HCT116 (cell line): ENCODE data around the gene FSTL4. TPM values are rescaled to one million over a fixed set of nuclear protein-coding genes. Genes with fewer than 3 reads are reported as not detected.

Source experiments
- ATAC-seq: fragments of 200-7000 bp; cut with Tn5 transposase; 2 replicates; pipeline ENCODE4 v1.9.1; 2020; ENCODE audit warnings: mild to moderate bottlenecking, moderate library complexity
- BruUV-seq: library from RNA; stranded (reverse); fragments of 400-500 nt; replicated peaks from 2 replicates; lab custom pipeline; 2021; lab: Mats Ljungman, UMichigan
- CTCF ChIA-PET: fragments of 300-600 bp; sonication (Branson Sonifier 250); formaldehyde crosslinking; loops from one replicate; lab custom pipeline; 2021; ENCODE audit warnings: antibody characterized with exemption; lab: Charles Lee
- POLR2A ChIA-PET: fragments of 300-600, 350-600 bp; sonication (Branson Sonifier 250); formaldehyde crosslinking; loops from one replicate; lab custom pipeline; 2021; ENCODE audit warnings: antibody characterized with exemption; lab: Charles Lee
- RAD21 ChIA-PET, 2 experiments: fragments of 300-600 bp; sonication (Branson Sonifier 250); formaldehyde crosslinking; loops; one replicate each; lab custom pipeline; 2023; ENCODE audit warnings: low total read pairs in 2 of 2; ENCODE audit not compliant: uncharacterized antibody in 2 of 2, unreplicated experiment in 2 of 2, low non-redundant PET in 1 of 2; lab: Charles Lee
- DNase-seq: peaks from one replicate; pipeline ENCODE4 v3.0.0-alpha.2; 2010; ENCODE audit warnings: low read depth, low spot score
- H2AFZ ChIP-seq: fragments of 200-600 bp; shearing (Covaris generic), sonication (generic); 2 replicates; pipeline ENCODE4 v1.6.1; 2017; ENCODE audit warnings: low read depth, mixed run types, mixed read lengths, antibody characterized with exemption, low read length; ENCODE audit not compliant: poor library complexity, severe bottlenecking
- H3K27ac ChIP-seq: 2 replicates; pipeline ENCODE4 v1.5.1; 2012; ENCODE audit warnings: low read depth, low read length
- H3K27me3 ChIP-seq: fragments of 200-600 bp; sonication (generic); 2 replicates; pipeline ENCODE4 v1.6.1; 2016; ENCODE audit warnings: mixed run types, low read length, mixed read lengths; ENCODE audit not compliant: insufficient read depth
- H3K36me3 ChIP-seq, 2 experiments: fragments of 200-500 bp in 1 of 2; fragments of 200-600 bp in 1 of 2; sonication (Bioruptor generic) in 1 of 2; sonication (generic) in 1 of 2; 2 replicates each; pipeline versions ENCODE4 v1.5.1 to v1.6.1; 2014 to 2016; ENCODE audit warnings: low read length in 2 of 2, inconsistent platforms in 1 of 2, mixed read lengths in 1 of 2, mixed run types in 1 of 2; ENCODE audit not compliant: insufficient read depth in 2 of 2, control insufficient read depth in 1 of 2
- H3K4me1 ChIP-seq, 2 experiments: fragments of 200-600 bp in 1 of 2; sonication (generic) in 1 of 2; 2 replicates each; pipeline versions ENCODE4 v1.5.1 to v1.6.1; 2012 to 2017; ENCODE audit warnings: low read length in 2 of 2, inconsistent platforms in 1 of 2, mild to moderate bottlenecking in 1 of 2, mixed read lengths in 1 of 2, mixed run types in 1 of 2, moderate library complexity in 1 of 2; ENCODE audit not compliant: insufficient read depth in 2 of 2, control insufficient read depth in 1 of 2
- H3K4me2 ChIP-seq: fragments of 200-600 bp; sonication (generic); 2 replicates; pipeline ENCODE4 v1.6.1; 2017; ENCODE audit warnings: mixed run types, low read length, mixed read lengths
- H3K4me3 ChIP-seq, 2 experiments: fragments of 200-600 bp in 1 of 2; sonication (generic) in 1 of 2; replicated peaks in 1 of 2; 2 replicates each; pipeline ENCODE4 v1.5.1; 2011 to 2016; ENCODE audit warnings: low read length in 2 of 2, control low read depth in 1 of 2, low read depth in 1 of 2, mild to moderate bottlenecking in 1 of 2, mixed read lengths in 1 of 2, mixed run types in 1 of 2
- H3K79me2 ChIP-seq: fragments of 200-600 bp; sonication (generic); 2 replicates; pipeline ENCODE4 v1.6.1; 2017; ENCODE audit warnings: mild to moderate bottlenecking, mixed run types, low read length, moderate library complexity, mixed read lengths; ENCODE audit not compliant: insufficient read depth
- H3K9ac ChIP-seq: fragments of 200-600 bp; sonication (generic); 2 replicates; pipeline ENCODE4 v1.6.1; 2016; ENCODE audit warnings: low read length, mixed read lengths
- H3K9me2 ChIP-seq: fragments of 200-600 bp; sonication (generic), shearing (Covaris generic); 2 replicates; pipeline ENCODE4 v1.6.1; 2017; ENCODE audit warnings: mixed run types, mild to moderate bottlenecking, moderate library complexity; ENCODE audit not compliant: insufficient read depth
- H3K9me3 ChIP-seq, 2 experiments: fragments of 200-500 bp in 1 of 2; fragments of 200-600 bp in 1 of 2; sonication (Bioruptor generic) in 1 of 2; sonication (generic) in 1 of 2; 2 replicates each; pipeline ENCODE4 v1.6.1; 2014 to 2017; ENCODE audit warnings: low read length in 2 of 2, mixed read lengths in 2 of 2, inconsistent platforms in 1 of 2, low read depth in 1 of 2, mild to moderate bottlenecking in 1 of 2, mixed run types in 1 of 2, moderate library complexity in 1 of 2; ENCODE audit not compliant: control insufficient read depth in 1 of 2, insufficient read depth in 1 of 2
- H4K20me1 ChIP-seq: fragments of 200-600 bp; sonication (generic), shearing (Covaris generic); 2 replicates; pipeline ENCODE4 v1.6.1; 2017; ENCODE audit warnings: mixed run types, mild to moderate bottlenecking, moderate library complexity; ENCODE audit not compliant: insufficient read depth
- ATF3 ChIP-seq: IDR thresholded peaks from 2 replicates; pipeline ENCODE4 v1.6.1; 2012
- CBX3 ChIP-seq: IDR thresholded peaks from 2 replicates; pipeline ENCODE4 v1.6.1; 2012; ENCODE audit warnings: low read depth
- CEBPB ChIP-seq: IDR thresholded peaks from 2 replicates; pipeline ENCODE4 v1.6.1; 2012; ENCODE audit warnings: low read depth
- CTCF ChIP-seq, 3 experiments: fragments of 200-600 bp in 1 of 3; sonication (generic) in 1 of 3; IDR thresholded peaks in 2 of 3; conservative IDR thresholded peaks in 1 of 3; 2 replicates each; pipeline ENCODE4 v1.5.1; 2012 to 2017; ENCODE audit warnings: low read depth in 2 of 3, low read length in 2 of 3, antibody characterized with exemption in 1 of 3, borderline replicate concordance in 1 of 3, control low read depth in 1 of 3, mild to moderate bottlenecking in 1 of 3, mixed read lengths in 1 of 3, mixed run types in 1 of 3, moderate library complexity in 1 of 3; ENCODE audit not compliant: insufficient read depth in 1 of 3
- ELF1 ChIP-seq: IDR thresholded peaks from 2 replicates; pipeline ENCODE4 v1.6.1; 2012; ENCODE audit warnings: low read depth, borderline replicate concordance
- EZH2 ChIP-seq: fragments of 200-600 bp; sonication (generic); IDR thresholded peaks from 2 replicates; pipeline ENCODE4 v1.6.1; 2017; ENCODE audit warnings: antibody characterized with exemption, mixed run types
- FOSL1 ChIP-seq: IDR thresholded peaks from 2 replicates; pipeline ENCODE4 v1.6.1; 2012; ENCODE audit warnings: low read depth
- POLR2A ChIP-seq: IDR thresholded peaks from 2 replicates; pipeline ENCODE4 v1.7.0; 2011; ENCODE audit warnings: borderline replicate concordance; ENCODE audit not compliant: insufficient read depth, insufficient read length; ENCODE audit errors: extremely low read depth
- POLR2AphosphoS5 ChIP-seq: IDR thresholded peaks from 2 replicates; pipeline ENCODE4 v1.6.1; 2011; ENCODE audit warnings: mild to moderate bottlenecking, low read depth, low read length, moderate library complexity
- RAD21 ChIP-seq: IDR thresholded peaks from 2 replicates; pipeline ENCODE4 v1.6.1; 2012; ENCODE audit warnings: low read depth, mild to moderate bottlenecking
- REST ChIP-seq: IDR thresholded peaks from 2 replicates; pipeline ENCODE4 v1.6.1; 2012; ENCODE audit warnings: low read depth
- SIN3A ChIP-seq: IDR thresholded peaks from 2 replicates; pipeline ENCODE4 v1.6.1; 2012; ENCODE audit warnings: low read depth
- SP1 ChIP-seq: IDR thresholded peaks from 2 replicates; pipeline ENCODE4 v1.6.1; 2012; ENCODE audit warnings: low read depth
- SRF ChIP-seq: IDR thresholded peaks from 2 replicates; pipeline ENCODE4 v1.6.1; 2012; ENCODE audit warnings: low read depth
- YY1 ChIP-seq: IDR thresholded peaks from 2 replicates; pipeline ENCODE4 v1.6.1; 2011; ENCODE audit warnings: low read length, low read depth, moderate library complexity, mild to moderate bottlenecking; ENCODE audit not compliant: insufficient replicate concordance; ENCODE audit errors: extremely low read depth
- ZFX ChIP-seq: fragments of 450-650 bp; IDR thresholded peaks from 2 replicates; pipeline ENCODE4 v1.6.1; 2017
- ZNF274 ChIP-seq: fragments of 200-500 bp; sonication (Bioruptor generic); IDR thresholded peaks from 2 replicates; pipeline ENCODE4 v1.6.1; 2014; ENCODE audit warnings: mild to moderate bottlenecking, low read depth, low read length, inconsistent platforms
- intact Hi-C: fragments of 100-400 bp; cut with micrococcal nuclease; formaldehyde crosslinking; loops from 2 replicates; pipeline ENCODE4 v1.10.0; 2022
- total RNA-seq: library from RNA; stranded (reverse); gene quantifications from one replicate; pipeline ENCODE4 v1.2.1, GENCODE V29; 2021; ENCODE audit not compliant: unreplicated experiment
- TF ChIP-seq, protein P1 (sequence below): IDR thresholded peaks from 2 replicates; pipeline ENCODE4 v1.6.1; 2012

FSTL4 gene
- total RNA-seq, 1 experiment from 2014 or later, result 0.37 TPM

GRCh38 chr5:133336121-133336968 lies 276.0 kb downstream of the FSTL4 start (continued):
- TF ChIP-seq CTCF (IDR thresholded peaks at IDR 0.05 in 2 of 3, conservative IDR thresholded peaks at IDR 0.05 in 1 of 3; ENCODE audit: borderline replicate concordance in 1 of 3, insufficient read depth in 1 of 3, low read depth in 2 of 3, low read length in 2 of 3) (no peak), ZFX (no peak), SRF (no peak), ZNF274 (no peak), RAD21 (no peak), POLR2A (no peak), CBX3 (no peak), EZH2 (no peak)
- TF ChIP-seq, protein P1, sequence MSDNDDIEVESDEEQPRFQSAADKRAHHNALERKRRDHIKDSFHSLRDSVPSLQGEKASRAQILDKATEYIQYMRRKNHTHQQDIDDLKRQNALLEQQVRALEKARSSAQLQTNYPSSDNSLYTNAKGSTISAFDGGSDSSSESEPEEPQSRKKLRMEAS, result no peak

GRCh38 chr5:133334796-133335639 lies 277.3 kb downstream of the FSTL4 start:
- H3K9me2 ChIP-seq, result no peaks in the 10 kb centered on the region
- intact Hi-C loops, result no loop called here
- no peak overlapping the region for H3K4me2 ChIP-seq
- DNase-seq (no peak), ATAC-seq (no peak)
- BruUV-seq, result no TSS peak
- H3K79me2 ChIP-seq, result no peaks in the 10 kb centered on the region
- no peak overlapping the region for H2AFZ ChIP-seq
- no peaks in the 10 kb centered on the region for H3K36me3 ChIP-seq
- H3K9ac ChIP-seq, result no peak overlapping the region
- no peaks in the 10 kb centered on the region for H3K9me3 ChIP-seq
- ChIA-PET POLR2A (no interaction called here), RAD21 (no interaction called here), CTCF (no interaction called here)
- H3K4me1 ChIP-seq, result no peaks in the 10 kb centered on the region; a peak in 1 of 4 replicates
- no peaks in the 10 kb centered on the region for H4K20me1 ChIP-seq
- no peak overlapping the region for H3K4me3 ChIP-seq
- H3K27me3 ChIP-seq, result no peaks in the 10 kb centered on the region
- no peak overlapping the region for H3K27ac ChIP-seq
- TF ChIP-seq, protein P1, result no peak
- TF ChIP-seq REST (no peak), ZFX (no peak), SIN3A (no peak), YY1 (no peak), POLR2AphosphoS5 (no peak), CEBPB (no peak), SRF (no peak), ATF3 (no peak), ELF1 (no peak), FOSL1 (no peak), SP1 (no peak), ZNF274 (no peak)
